NCI-H1417 (cell line): Measurements from ENCODE around the gene TACO1.
A peak's percentile ranks its signal among the peaks of the same experiment; 100 is the strongest.

Experiments used
- DNase-seq, 3 experiments: peaks; one replicate each; lab custom pipeline; 2025; lab: John Stamatoyannopoulos, UW

Gene TACO1

DNA sequence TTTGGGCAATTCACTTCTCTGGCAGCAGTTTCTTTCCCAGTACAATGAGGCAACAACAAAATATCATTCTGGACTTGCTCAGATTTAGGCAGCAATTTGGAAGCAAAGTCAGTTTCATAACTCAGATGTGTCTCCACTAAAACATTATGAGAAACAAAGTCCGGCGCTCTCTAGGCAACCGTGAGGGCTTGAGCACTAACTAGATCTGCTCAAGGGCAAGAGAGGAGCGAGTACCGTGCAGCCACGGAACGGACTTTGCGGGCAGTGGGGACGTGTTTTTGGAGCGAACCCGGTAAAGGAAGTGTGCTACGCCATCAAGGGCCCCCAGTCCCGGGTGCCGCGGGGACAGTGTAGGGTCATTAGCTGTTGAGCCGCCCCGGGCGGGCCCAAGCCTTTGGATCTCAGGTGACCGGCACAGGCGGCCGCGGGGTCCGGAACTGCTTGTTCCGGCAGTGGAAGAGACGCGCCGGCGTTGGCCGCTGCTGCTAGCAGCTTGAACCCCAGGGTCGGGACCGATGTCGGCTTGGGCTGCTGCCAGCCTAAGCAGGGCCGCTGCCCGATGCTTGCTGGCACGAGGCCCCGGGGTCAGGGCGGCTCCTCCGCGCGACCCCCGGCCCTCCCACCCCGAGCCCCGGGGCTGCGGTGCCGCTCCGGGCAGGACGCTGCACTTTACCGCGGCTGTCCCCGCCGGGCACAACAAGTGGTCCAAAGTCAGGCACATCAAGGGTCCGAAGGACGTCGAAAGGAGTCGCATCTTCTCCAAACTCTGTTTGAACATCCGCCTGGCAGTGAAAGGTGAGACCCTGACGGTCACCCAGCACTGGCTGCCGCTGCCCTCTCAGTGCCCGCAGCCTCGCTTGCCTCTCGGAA is at the start of gene TACO1:
Gene TACO1 (plus strand): TSS at position 327 of the 870 bp plus-strand sequence. CDS start 189 bp downstream, at position 516.
- peak; percentile 82 to 87 (median 85) for DNase-seq

DNA sequence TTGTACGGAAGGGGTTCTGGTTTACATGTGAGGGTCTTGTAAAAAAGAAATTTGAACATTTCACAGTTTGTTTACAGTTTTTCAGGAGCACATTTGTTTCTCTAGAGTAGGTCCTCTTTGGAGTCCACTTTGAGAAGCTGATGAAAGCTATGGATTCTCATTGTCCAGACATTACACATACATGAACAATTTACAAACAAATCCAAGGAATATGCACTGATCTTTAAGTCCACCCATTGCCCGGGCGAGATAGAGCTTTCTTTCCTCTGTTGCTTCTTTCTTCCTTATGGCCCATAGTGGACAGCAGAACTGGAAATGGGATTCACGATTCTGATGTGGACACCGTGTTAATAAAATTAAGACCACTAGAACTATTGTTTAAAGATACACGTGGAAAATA is 48.5 kb upstream of the TACO1 start:
- DNase-seq, result no peak

DNA sequence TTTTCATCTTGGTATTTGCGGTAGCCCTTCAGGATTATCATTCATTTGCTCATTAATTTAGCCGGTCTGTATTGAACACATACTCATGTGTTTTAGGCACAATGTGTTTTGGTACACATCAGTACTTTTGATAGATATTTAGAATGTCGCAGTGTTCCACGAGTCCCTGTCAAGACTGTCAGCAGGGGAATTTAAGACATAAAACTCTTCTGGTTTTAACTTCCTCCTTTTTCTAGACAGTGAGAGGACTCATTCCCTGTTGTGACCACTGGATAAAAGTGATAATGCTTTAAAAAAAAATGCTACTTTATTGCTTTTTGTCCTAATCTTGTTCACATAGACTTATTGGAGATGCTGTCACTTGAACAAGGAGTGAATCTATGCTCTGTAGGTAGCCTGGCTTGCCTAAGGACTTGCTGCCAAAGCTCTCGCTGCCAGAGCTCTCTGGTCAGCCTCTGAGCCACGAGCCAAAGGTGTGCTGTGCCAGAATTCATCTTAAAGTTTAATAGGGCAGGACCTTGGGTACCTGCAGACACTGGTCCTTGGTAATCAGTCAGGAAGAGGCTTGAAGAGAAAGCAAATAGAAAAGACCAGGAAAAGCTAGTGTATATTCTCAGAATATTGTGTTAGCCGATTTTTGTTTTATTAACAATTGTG is 45.1 kb upstream of the TACO1 start:
- DNase-seq, result no peak

DNA sequence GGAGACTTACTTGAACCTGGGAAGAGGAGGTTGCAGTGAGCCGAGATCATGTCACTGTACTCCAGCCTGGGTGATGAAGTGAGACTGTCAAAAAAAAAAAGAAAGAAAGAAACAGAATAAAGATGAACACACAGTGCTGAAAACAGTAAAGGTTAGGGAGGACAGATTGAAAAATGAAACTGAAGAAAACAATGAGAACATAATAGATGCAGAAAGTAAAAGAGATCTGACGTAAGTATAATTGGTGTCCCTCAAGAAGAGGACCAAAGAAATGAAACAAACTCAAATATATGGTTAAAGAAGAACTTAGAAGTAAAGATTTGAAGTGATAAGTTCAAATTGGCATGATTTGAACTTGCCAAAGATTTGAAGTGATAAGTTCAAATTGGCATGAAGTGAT is 43.3 kb upstream of the TACO1 start:
- no peak for DNase-seq

DNA sequence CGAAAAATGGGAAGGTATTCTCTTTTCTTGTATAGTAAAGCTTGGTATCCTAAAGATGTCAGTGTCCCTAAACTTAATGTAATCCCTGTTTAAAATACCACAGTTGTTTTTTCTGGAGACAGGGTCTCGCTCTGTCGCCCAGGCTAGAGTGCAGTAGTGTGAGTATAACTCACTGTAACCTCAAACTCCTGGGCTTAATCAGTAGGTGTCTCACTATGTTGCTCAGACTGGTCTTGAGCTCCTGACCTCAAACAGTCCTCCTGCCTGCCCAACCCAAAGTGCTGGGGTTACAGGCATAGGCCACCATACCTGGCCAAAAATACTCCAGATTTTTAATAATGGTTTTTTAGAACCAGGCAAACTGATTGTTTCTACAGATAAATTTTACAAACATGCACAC is 42.3 kb upstream of the TACO1 start:
- DNase-seq, result no peak

DNA sequence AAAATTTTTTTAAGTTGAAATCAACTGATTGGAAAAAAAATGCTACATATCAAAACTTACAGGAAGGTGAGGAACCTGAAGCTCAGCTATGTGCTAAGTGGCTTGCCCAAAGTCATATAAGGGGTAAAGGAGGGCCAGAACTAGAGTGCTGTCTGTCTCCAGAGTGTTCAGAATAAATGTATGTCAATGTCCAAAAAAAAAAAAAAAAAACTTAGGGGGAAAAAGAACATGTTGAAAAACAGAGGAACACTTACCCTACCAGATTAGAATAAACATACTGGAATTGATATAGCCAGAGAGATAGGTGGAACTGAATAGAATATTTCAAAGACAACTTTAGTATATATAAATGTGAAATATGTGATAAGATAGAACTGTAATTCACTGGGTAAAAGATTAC is 38.9 kb upstream of the TACO1 start:
- no peak for DNase-seq

DNA sequence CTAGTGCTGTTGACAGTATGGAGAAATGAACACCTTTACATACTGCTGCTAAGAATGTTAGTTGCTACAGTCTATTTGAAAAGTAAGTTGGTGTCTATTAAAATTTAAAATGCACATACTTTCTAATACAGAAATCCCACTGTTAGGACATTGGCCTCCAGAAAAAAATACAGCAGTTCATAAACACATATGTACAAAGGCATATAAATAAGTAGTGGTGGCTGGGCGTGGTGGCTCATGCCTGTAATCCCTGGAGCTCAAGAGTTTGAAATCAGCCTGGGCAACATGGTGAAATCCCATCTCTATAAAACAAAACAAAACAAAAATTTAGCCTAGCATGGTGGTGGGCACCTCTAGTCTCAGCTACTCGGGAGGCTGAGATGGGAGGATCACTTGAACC is 37.4 kb upstream of the TACO1 start:
- no peak for DNase-seq

DNA sequence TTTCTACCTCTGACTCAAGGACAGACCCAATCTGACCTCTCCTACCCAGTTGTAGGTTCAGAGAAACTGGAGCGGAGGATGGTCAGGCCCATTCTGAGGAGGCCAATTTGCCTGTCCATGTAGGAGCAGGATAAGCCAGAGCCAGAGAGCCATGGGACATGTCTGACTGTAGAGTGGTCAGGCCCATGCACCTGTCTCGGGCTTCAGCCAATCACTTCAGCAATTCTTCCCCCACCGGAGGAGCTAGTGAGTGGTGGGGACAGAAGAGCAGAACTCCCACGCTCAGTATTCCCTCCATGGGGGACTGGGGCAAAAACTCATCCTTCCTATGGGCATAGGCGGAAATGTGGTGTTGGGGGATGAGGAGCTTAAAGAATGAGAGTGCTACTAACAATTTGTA is 36.1 kb upstream of the TACO1 start:
- DNase-seq, result no peak

DNA sequence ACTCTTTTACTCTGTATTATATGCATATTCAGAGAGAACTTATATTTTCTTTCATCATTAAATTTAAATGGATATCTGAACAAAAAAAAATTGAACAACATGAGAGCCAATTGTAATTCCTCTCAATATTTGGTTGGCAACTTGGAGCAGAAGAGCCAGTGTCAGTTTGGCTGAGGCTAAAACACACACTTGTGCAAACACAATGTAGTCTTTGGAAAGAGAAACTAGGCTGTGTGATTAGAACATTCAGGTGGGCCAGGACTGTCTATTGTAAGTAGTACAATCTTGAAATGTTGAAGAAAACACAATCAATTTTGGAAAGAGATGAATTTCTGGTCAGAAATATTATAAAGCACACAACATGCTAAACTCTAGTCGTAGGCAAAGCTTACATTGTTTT is 33.5 kb upstream of the TACO1 start:
- DNase-seq, result no peak

DNA sequence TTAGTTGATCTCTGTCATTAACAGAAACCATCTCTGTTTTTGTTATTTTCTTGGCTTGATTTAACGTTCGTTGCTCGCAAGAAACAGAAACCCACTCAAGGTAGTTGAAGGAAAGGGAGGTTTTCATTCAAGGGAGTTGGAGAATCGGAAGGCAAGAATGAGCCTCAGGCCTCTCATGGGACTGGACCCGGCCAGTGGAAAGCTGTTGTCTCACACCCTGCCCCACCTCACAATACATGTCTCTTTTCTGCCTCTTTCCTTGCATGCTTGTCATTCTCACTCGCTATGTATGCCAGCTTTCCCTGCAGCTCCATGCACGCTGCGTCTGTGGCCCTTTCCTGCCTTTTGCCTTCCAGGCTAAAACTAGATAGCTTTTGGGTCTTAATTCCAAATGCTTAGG is 32.1 kb upstream of the TACO1 start:
- no peak for DNase-seq

DNA sequence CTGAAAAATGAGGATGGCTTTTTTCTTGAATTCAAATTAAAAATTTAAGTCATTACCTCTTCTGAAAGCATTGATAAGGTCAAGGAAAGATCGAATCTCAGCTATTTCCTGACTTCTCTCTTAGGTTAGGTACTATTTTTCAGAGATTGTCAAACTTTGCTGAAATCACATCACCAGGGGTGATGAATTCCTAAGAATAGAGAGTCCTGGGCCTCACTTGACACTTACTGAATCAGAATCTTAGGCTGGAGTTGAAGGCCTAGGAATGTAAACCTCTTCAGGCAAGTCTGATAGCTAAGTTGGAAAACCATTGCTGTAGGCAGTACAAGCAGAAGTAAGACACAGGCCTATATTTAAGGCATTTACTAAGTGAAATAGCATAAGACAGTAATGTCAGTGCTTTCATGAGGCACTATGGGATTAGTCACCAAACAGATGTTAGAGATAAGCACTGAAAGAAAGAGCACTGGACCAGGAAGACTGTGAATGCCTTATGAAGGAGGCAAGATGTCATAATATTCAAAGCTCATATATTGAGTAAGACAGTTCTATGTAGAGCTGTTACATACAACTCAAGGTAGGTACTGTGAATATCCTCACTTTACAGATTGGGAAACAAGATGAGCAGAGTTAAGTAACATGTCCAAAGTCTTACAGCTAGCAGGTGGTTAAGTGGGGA is 28.9 kb upstream of the TACO1 start:
- DNase-seq, result no peak

DNA sequence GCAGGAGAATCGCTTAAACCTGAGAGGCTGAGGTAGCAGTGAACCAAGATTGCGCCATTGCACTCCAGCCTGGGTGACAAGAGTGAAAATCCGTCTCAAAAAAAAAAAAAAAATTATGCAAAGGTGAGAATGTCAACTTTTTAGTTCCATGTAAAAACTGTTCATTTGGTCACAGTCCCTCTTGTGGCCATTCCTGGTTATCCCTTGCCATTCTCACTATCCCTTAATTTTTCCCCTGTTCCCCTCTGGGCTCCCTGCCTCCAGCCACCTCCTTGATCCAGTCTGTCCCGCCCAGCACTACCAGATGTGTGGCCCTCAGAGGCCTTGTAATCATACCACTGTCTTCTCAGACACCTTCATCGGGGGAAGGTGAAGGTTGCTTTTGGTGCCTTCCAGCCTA is 27.1 kb upstream of the TACO1 start:
- DNase-seq, result peak in 1 of 3 experiments; percentile 14

DNA sequence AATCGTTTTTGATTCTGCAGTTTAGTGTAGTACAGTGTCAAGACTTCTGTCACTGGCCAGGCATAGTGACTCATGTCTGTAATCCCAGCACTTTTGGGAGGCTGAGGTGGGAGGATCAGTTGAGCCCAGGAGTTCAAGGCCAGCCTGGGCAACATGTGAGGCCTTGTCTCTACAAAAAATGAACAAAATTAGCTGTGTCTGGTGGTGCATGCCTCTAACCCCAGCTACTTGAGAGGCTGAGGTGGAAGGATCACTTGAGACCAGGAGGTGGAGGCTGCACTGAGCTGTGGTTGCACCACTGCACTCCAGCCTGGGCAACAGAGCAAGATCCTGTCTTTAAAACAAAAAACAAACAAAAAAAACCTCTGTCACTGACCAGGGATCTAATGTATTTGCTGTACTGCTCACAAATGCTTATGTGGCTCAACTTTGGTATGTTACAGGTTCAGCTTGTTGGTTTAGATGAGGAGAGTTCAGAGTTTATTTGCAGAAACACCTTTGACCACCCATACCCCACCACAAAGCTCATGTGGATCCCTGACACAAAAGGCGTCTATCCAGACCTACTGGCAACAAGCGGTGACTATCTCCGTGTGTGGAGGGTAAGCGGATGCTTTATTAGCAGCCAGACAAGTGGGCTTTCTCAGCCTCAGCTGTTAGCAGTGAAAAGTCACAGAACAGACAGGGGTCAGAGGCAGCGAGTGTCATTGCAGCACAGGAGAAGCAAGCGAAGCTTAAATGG is 22.5 kb upstream of the TACO1 start:
- no peak for DNase-seq

DNA sequence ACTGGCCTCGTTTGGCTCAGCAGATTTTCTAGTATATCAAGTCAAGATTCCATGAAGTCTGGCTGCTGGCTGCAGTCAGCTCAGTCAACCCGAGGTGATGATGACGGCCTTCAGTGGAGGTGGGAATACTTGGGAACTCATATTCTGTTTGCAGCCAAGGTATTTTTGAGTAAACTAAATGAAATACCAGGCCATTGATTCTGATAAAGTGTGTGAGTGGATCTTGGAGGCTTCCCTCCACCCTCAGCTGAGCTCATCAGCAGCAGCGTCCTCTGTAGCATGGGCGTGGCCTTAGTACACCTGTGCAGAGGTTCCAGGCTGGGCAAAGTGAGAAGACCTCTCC is 22.0 kb upstream of the TACO1 start:
- peak in 1 of 3 experiments; percentile 18 for DNase-seq

DNA sequence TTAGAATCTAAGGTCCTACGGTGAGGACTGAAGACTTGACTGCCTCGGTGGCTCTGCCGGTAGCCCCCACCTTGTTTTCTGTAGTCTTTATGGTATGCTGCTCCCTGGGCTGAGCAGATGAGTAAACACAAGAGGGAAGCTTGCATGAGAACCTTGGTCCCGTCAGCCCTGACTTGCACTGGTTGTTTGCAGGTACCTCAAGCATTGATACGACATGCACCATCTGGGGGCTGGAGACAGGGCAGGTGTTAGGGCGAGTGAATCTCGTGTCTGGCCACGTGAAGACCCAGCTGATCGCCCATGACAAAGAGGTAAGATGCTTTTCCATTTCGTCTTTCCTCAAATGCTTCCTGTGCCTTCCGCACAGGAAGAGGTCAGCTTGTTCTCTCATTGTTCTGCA is 21.1 kb upstream of the TACO1 start:
- DNase-seq, result peak in 1 of 3 experiments; percentile 71

DNA sequence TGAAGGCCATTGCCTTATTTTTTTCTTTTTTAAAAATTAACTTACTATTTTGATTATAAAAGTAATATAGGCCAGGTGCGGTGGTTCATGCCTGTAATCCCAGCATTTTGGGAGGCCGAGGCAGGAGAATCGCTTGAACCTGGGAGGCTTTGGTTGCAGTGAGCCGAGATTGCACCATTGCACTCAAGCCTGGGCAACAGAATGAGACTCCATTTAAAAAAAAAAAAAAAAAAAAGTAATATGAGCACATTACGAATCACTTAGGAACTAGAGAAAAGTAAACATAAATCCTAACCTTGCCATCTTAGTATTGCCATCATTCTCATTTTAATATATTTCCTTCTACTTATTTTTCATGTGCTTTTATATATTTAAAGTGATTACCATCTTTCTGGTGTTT is 12.9 kb upstream of the TACO1 start:
- DNase-seq, result no peak

DNA sequence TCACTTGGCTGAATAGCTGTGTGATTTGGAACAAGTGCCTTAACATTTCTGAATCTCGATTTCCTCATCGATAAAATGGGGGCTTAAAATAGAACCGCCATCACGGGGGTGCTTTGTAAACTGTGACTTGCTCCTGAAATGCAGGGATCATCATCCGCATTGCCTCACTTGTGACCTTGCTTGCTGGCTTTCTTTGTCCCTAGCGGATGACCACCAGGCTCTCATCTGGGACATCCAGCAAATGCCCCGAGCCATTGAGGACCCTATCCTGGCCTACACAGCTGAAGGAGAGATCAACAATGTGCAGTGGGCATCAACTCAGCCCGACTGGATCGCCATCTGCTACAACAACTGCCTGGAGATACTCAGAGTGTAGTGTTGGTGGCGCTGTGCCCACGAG is 11.9 kb upstream of the TACO1 start:
- no peak for DNase-seq

DNA sequence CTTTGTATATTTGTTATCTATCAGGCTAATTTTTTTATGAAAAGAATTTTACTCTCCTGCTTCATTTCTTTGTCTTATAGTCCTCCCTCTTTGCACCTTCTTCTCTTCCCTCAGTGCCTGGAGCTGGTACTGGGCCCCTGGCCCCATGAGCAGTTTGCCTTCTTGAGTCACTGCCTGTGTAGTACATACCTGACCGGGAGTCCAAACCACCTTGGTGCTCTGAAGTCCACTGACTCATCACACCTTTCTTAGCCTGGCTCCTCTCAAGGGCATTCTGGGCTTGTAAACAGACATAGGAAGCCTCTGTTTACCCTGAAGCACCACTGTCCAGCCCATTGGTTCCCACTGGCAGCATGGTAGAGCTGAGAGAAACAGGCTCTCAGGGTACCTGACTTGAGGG is 11.0 kb upstream of the TACO1 start:
- DNase-seq, result no peak

DNA sequence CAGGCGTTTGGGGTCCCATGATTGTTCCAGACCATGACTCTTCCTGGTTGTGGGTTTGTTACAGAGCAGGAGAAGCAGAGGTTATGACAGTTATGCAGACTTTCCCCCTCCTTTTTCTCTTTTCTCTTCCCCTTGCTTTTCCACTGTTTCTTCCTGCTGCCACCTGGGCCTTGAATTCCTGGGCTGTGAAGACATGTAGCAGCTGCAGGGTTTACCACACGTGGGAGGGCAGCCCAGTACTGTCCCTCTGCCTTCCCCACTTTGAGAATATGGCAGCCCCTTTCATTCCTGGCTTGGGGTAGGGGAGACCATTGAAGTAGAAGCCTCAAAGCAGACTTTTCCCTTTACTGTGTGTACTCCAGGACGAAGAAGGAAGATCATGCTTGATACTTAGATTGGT is 7.9 kb upstream of the TACO1 start:
- DNase-seq, result no peak

DNA sequence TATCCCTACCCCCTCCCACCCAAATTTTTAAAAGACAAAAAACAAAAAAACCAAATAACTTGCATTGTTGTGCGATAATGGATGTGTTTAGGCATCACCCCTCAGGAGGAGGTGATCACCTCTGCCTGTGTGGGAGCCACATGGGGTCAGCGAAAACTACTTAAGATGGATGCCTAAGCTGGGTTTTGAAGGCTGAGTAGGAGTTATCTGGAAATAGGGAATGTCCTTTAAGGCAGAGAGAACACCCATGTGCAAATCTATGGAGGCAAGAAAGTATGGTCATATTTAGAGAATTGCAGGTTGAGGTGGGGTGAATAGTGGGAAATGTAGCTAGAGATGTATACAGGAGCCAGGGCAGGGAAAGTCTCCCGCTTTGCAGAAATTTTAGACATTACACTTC is 5.6 kb upstream of the TACO1 start:
- DNase-seq, result no peak

DNA sequence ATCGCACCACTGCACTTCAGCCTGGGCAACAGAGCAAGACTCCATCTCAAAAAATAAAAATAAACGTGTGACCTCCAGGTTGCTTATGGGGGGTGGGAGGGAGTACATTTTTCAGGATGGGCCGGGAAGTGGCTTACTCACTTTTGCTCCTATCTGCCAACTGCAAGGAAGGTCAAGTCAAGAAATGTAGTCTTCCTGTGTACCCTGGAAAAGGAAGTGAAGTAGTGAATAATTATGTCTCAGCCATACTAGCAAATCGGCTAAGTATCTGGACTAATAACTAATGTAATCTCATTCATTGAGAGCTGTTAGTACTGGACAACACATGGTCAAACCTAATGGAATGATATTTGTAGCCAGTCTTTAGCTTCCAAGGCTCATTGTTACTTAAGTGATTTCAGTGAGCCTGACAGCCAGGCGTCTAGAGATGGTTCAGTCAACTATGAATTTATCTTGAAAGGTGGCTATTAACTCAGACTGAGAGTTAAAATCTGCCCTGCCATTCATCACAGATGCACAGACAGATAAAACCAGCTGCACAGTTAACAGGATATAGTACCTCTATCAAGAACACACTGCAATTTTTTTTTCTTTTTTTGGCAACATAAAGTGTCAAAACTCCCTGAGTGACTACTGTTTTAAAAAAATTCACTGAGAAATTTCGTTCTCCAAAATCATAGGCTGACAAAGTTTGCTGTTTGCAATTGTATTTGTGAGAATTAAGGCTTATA is 3.7 kb upstream of the TACO1 start:
- no peak for DNase-seq

DNA sequence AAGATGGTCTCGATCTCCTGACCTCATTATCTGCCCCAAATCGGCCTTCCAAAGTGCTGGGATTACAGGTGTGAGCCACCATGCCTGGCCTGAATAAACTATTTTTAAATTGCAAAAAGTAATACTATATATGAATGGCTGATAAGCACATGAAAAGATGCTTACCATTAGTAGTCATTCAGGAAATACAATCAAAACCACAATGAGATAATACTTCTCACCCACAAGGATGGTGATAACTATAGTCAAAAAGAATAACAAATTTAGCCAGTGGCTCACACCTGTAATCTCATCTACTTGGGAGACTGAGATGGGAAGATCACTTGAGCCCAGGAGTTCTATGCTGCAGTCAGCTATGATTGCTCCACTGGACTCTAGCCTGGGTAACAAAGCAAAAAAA is 2.4 kb upstream of the TACO1 start:
- DNase-seq, result no peak
